Upper lobe of left lung (tissue), 6 donors: ENCODE measurements around the gene ZIC1. TPM values are rescaled to one million over a fixed set of nuclear protein-coding genes. Genes with fewer than 3 reads are reported as not detected.

Source experiments
- ATAC-seq, 2 donors: fragments of 200-7000 bp; cut with Tn5 transposase; one replicate each; pipeline ENCODE4 v1.9.1; 2022; ENCODE audit warnings: mild to moderate bottlenecking in 2 of 2, moderate library complexity in 2 of 2; ENCODE audit not compliant: low FRiP score in 2 of 2
- DNase-seq, 2 donors: peaks; one replicate each; pipeline ENCODE4 v3.0.0-alpha.2; 2019 to 2020
- H3K27ac ChIP-seq, 4 donors: fragments of 200-600 bp; sonication (generic); one replicate each; pipeline ENCODE4 v1.5.1; 2016 to 2019
- H3K27me3 ChIP-seq, 4 donors: fragments of 200-600 bp; sonication (generic); one replicate each; pipeline ENCODE4 v1.5.1; 2017 to 2019
- H3K36me3 ChIP-seq, 4 donors: fragments of 200-600 bp; sonication (generic); one replicate each; pipeline ENCODE4 v1.5.1; 2016 to 2019
- H3K4me1 ChIP-seq, 4 donors: fragments of 200-600 bp; sonication (generic); one replicate each; pipeline ENCODE4 v1.5.1; 2018 to 2019
- H3K4me3 ChIP-seq, 4 donors: fragments of 200-600 bp; sonication (generic); one replicate each; pipeline ENCODE4 v1.5.1; 2017 to 2019; ENCODE audit warnings: mild to moderate bottlenecking in 2 of 4, moderate library complexity in 1 of 4
- H3K9me3 ChIP-seq, 4 donors: fragments of 200-600 bp; sonication (generic); one replicate each; pipeline ENCODE4 v1.5.1; 2018 to 2019
- CTCF ChIP-seq, 6 experiments: fragments of 450-650 bp in 4 of 6; fragments of 200-600 bp in 2 of 6; sonication (generic) in 2 of 6; IDR thresholded peaks; one replicate each; pipeline ENCODE4 v1.5.1; 2016 to 2019; ENCODE audit warnings: antibody characterized with exemption in 6 of 6
- EP300 ChIP-seq, 4 donors: sonication (generic); formaldehyde crosslinking; IDR thresholded peaks; one replicate each; pipeline ENCODE4 v1.5.1; 2017; ENCODE audit warnings: antibody characterized with exemption in 4 of 4, control low read depth in 2 of 4
- POLR2A ChIP-seq, 4 donors: fragments of 450-650 bp; IDR thresholded peaks; one replicate each; pipeline ENCODE4 v1.5.1; 2016 to 2017; ENCODE audit warnings: antibody characterized with exemption in 4 of 4, mild to moderate bottlenecking in 2 of 4
- POLR2AphosphoS5 ChIP-seq, 2 donors: sonication (generic); formaldehyde crosslinking; IDR thresholded peaks; one replicate each; pipeline ENCODE4 v1.5.1; 2017; ENCODE audit warnings: antibody characterized with exemption in 2 of 2
- WGBS, 2 donors: methylation state at CpG; one replicate each; pipeline ENCODE4 v1.1.5; 2017 to 2018; 5-methylcytosine and 5-hydroxymethylcytosine counted together
- total RNA-seq, 6 donors: library from RNA; depleted of rRNA in 4 of 6; stranded (reverse); fragments of >200 nt in 4 of 6; gene quantifications; one replicate each; pipeline versions ENCODE4 v1.1.0 to v1.2.1, GENCODE V29; 2016 to 2021
- donor health status: DM: no; HTN: no; CAD: no; lungs with moderate emphysema.
- donor health status: DM: no; HTN: yes; CAD: no; lungs with severe emphysema.

The ZIC1 gene
- total RNA-seq, 6 donors from 2014 or later = not detected

- no peak for TF ChIP-seq POLR2AphosphoS5 (IDR thresholded peaks at IDR 0.05)
- TF ChIP-seq POLR2A (IDR thresholded peaks at IDR 0.05) = no peak
- TF ChIP-seq EP300 (IDR thresholded peaks at IDR 0.05) = no peak
- Histone ChIP-seq H3K27me3 (peaks cover 0 to 87% (median 44%) of the 10 kb centered on the region in 4 donors), H3K9me3 (peaks cover 0 to 13% (median 5%) of the 10 kb centered on the region in 4 donors), H3K27ac (no peak overlapping the region), H3K36me3 (no peaks in the 10 kb centered on the region), H3K4me3 (peak overlapping the region in 1 of 4 donors; percentile 20), H3K4me1 (peaks cover 9 to 39% (median 19%) of the 10 kb centered on the region in 4 donors)
- ATAC-seq (no peak), DNase-seq (no peak)
- 4 to 15% methylated on average over 7 to 15 of the region's 15 CpGs for WGBS, 2 donors
Measured at GRCh38 chr3:147392625-147392946, 16.6 kb upstream of the ZIC1 start.

GRCh38 chr3:147393261-147393942, 15.8 kb upstream of the ZIC1 start:
- ATAC-seq (no peak), DNase-seq (peak in 1 of 2 donors; percentile 73)
- peak overlapping the region in 3 of 4 donors; percentile 1 to 36 (median 13) for H3K4me3 ChIP-seq
- peaks cover 0 to 13% (median 5%) of the 10 kb centered on the region in 4 donors for H3K9me3 ChIP-seq
- no peaks in the 10 kb centered on the region for H3K36me3 ChIP-seq
- H3K4me1 ChIP-seq = peaks cover 9 to 39% (median 19%) of the 10 kb centered on the region in 4 donors
- TF ChIP-seq POLR2AphosphoS5 (IDR thresholded peaks at IDR 0.05) = no peak
- TF ChIP-seq POLR2A (IDR thresholded peaks at IDR 0.05) = no peak
- TF ChIP-seq EP300 (IDR thresholded peaks at IDR 0.05) = no peak
- TF ChIP-seq CTCF (IDR thresholded peaks at IDR 0.05) = no peak
- 12% methylated on average over 8 to 37 of the region's 54 CpGs for WGBS, 2 donors
- H3K27ac ChIP-seq = no peak overlapping the region
- H3K27me3 ChIP-seq = peaks cover 0 to 87% (median 44%) of the 10 kb centered on the region in 4 donors

GRCh38 chr3:147393943-147394883, 15.0 kb upstream of the ZIC1 start:
- Histone ChIP-seq H3K27ac (no peak overlapping the region), H3K9me3 (peaks cover 0 to 13% (median 5%) of the 10 kb centered on the region in 4 donors), H3K4me3 (peak overlapping the region in 3 of 4 donors; percentile 1 to 36 (median 13)), H3K27me3 (peaks cover 0 to 87% (median 42%) of the 10 kb centered on the region in 4 donors), H3K4me1 (peaks cover 9 to 39% (median 19%) of the 10 kb centered on the region in 4 donors), H3K36me3 (no peaks in the 10 kb centered on the region)
- ATAC-seq (no peak), DNase-seq (no peak)
- TF ChIP-seq EP300 (IDR thresholded peaks at IDR 0.05) (no peak), POLR2A (IDR thresholded peaks at IDR 0.05) (no peak), POLR2AphosphoS5 (IDR thresholded peaks at IDR 0.05) (no peak), CTCF (IDR thresholded peaks at IDR 0.05) (no peak)
- 13 to 14% methylated on average over 31 of the region's 31 CpGs for WGBS, 2 donors

GRCh38 chr3:147394884-147395225, 14.3 kb upstream of the ZIC1 start:
- Histone ChIP-seq H3K27ac (no peak overlapping the region), H3K27me3 (peaks cover 0 to 82% (median 40%) of the 10 kb centered on the region in 4 donors), H3K9me3 (peaks cover 0 to 13% (median 5%) of the 10 kb centered on the region in 4 donors), H3K4me3 (no peak overlapping the region), H3K36me3 (no peaks in the 10 kb centered on the region), H3K4me1 (peaks cover 9 to 39% (median 19%) of the 10 kb centered on the region in 4 donors)
- no peak for ATAC-seq
- no peak for DNase-seq
- WGBS, 2 donors = 20 to 25% methylated on average over 5 of the region's 5 CpGs
- no peak for TF ChIP-seq POLR2A (IDR thresholded peaks at IDR 0.05)
- no peak for TF ChIP-seq POLR2AphosphoS5 (IDR thresholded peaks at IDR 0.05)
- TF ChIP-seq EP300 (IDR thresholded peaks at IDR 0.05) = no peak
- no peak for TF ChIP-seq CTCF (IDR thresholded peaks at IDR 0.05)
